Measurements from ENCODE around the gene SFRP2.
A peak's percentile ranks its signal among the peaks of the same experiment; 100 is the strongest.

The SFRP2 gene

DNA sequence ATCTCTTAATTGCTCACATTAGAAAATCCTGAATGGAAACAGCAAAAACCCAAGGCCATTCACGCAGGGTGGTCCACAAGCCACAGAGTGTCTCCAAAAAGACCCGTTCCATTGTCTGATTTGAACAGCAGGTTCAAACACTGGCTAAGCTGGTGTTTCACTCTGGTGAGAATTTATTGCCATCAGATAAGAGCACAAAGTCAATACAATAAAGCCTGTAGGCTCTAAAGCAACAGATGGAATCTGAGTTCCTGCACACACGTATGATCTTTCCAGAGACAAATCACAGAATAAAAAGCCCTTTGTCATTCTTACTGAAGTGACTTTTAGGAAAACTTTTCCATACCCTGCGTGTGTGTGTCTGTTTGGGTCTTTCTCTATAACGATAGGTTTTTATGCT is 5.1 kb upstream of the SFRP2 start:
- DNase-seq = no peak

DNA sequence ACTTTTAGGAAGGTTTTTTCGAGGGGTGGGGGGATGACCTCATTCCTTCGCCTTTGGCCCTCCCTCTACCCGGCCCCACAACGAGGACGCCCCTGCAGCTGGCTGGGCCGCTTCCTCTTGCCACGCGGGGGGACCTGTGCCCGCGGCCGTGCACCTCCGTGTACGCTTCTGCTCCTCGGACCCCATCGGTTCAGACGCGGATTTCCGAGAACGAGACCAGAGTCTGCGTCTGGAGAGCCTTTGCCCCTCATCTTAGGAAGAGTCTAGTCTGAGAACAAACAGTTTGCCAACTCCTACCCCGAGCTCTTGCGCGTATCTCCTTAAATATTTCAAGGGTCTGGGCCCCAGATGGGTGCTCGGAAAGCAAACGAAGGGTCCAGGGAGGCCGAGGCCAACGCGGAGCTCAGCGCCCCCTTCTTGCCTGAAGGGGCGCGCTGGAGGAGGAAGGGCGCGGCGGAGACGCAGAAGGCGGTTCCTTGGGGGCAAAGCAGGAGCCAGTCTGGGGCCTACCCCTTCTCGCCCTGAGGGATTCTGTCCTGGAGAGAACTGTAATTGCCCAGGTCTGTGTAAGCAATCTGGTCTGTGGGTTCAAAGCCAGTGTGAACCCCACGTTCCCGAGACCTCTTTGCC is 3.9 kb upstream of the SFRP2 start:
- no peak for DNase-seq

DNA sequence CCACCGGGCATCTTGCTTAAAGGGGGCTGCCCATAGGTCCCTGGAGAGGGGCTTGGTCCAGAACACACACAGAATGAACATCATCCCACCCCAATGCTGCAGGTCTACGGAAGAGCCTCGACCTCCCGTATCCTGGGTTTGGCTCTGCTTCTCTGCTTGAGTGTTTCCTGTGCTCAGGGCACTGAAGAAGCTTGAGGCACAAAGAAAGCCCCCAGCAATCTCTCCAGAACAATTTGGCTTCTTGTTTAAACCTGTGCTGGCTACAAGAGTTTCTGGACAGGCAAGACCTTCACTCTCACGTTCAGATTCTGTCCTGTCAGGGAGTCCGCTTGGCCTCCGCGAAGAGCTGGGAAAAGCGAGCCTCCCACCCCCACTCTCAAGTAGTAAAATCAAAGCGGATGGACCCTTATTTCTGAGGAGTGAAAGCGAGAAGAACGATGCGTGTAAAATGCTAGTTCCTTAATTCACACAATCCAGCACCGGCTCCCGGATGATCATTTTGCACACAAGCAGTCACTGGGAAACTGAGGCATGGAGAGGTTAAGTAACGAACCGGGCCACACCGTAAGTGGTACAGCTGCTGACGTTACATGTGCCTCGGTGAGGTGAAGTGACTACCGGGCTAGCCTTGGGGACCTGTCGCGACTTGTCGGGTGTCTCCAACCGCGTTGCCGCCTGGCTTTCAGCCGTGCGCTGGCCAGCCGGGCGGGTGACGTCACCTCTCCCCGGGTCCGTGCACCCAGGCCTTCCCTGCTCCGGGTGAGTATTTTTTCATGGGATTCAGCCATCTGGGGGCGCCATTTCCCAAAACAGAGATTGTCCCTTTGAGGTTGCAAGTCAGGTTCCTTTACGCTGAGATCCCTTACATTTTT is 3.1 kb upstream of the SFRP2 start:
- DNase-seq = peak in 1 of 4 experiments; percentile 3

DNA sequence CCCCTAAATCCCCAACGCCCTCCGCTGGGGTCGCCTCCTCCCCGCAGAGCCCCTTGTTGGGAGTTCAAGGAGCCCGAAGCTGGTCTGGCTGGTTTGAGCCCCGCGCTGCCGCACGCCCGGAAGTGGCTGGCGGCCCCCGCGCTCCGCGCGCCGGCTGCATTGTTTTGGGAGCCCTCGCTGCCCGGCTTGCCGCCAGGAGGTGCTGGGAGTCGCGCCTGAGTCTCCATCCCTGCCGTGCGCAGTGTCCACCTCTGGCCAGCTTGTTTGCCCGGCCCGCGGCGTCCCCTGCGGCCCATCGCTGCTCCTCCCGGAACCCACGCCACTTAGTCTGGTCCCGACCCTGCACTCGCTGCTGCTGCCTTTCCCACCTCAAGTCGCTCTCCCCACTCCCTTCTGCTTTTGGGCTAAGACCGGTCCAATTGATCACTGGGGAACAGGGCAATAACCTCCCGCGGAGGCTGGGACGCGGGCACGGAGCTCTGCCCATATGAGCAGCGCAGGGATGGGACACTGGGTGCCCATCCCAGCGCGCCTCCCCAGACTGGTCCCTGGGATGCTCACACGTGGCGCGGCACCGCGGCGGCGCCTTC is 2.2 kb upstream of the SFRP2 start:
- DNase-seq = peak in 1 of 4 experiments; percentile 10

DNA sequence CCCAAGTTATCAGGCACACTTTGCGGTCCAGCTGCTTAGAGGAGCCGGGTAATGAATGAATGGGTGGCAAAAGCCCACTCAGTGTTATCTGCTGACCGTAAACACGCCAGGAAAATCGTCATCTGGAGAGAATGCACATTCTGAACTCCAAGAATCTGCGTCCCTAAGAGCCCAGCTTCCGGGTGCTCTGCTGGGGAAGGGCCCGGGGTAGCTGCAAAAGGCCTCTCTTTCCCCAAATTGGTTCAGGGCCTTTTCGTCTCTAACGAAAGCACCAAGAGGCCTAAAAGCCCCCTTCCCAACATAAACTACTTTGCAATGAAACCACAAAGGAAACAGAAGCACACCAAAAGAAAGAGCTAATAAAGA is 1.6 kb upstream of the SFRP2 start:
- DNase-seq = no peak

DNA sequence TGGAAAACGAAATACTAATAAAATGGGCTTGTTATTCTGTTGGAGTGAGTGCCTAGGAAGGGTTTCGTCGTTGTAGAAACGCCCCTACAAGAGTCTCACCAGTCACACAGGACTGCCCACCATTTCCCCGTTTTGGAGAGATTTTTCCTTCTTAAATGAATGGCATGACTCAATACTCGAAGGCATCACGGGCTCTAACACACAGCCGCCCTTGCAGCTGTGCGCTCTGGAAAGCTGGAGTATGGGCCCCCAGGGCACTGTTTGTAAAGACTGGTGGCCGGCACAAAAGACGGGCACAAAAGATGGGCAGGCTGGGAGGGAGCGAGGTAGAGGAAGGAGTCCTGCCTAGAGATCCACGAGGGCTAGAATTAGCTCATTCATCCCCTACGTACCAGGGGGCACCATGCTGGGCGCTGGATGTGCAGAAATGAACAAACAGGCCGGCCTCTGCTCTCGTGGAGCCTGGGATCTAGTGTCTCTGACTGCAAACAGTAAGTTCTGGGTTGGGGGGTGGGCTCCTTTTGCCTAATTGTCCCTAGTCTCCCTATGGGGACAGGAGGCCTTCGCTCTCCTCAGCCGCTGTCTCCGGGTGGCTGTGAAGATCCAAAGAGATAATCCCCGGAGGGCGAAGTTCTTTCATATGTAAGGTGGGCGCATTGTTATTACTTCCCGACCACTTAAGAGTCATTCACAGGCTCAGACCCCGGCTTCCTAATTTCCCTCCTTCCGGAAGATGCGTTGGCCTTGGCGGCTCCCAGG is 1.0 kb upstream of the SFRP2 start:
- no peak for DNase-seq

DNA sequence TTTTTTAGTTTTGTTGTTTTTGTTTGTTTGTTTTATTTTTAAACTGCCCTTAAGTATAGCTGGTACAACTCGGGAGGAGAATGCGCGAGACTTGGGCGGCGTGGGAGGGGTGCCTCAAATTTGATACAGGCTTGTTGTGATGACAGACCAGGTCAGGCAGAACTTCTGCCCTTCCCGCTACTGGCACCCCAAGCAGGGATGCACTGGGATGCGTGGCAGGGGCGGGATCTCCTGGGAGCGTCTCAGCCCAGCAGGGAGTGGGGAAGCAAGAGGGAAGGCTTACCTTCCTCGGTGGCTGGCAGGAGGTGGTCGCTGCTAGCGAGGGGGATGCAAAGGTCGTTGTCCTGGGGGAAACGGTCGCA is 851 bp downstream of the SFRP2 start:
- no peak for DNase-seq

DNA sequence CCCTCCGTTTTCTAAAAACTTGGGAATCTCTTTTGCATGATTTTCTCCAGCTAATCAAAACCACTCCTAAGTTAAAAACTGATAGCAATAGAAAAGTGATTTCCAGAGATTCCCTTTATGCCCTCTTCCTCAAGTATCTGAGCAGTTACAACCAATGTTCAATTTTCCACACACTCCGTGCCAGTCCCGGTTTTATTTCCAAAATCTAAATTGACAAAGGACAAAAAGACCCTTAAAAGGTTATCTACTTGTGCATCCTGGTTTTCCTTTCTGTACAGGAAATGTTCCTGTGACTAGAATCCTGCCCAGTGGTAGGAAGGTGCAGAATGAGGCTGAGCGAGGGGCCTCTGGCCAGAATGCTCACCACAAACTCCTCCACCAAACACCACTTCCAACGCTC is 1.3 kb downstream of the SFRP2 start:
- no peak for DNase-seq

DNA sequence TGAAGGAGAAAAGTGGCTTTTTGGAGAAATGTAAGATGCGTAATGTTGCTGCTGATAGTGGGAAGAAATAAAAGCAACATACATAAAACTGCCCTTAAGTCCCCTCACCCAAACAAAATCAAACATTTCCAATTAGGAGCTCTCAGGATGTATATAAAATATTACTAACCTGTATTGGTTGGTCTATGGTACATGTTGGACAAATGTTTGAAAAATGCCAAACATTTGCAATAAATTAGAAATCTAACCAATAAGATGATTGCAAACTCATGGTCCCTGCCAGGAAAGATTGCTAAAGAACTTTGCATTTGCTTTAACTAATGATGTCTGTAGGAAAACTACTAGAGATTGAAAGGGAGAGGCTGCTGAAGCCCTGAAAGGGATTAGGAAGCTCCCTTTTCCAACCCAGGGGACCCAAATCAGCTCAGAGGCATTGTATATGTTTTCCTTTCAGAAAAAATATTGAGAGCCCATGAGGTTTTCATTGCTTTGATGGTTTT is 1.8 kb downstream of the SFRP2 start:
- DNase-seq = no peak

DNA sequence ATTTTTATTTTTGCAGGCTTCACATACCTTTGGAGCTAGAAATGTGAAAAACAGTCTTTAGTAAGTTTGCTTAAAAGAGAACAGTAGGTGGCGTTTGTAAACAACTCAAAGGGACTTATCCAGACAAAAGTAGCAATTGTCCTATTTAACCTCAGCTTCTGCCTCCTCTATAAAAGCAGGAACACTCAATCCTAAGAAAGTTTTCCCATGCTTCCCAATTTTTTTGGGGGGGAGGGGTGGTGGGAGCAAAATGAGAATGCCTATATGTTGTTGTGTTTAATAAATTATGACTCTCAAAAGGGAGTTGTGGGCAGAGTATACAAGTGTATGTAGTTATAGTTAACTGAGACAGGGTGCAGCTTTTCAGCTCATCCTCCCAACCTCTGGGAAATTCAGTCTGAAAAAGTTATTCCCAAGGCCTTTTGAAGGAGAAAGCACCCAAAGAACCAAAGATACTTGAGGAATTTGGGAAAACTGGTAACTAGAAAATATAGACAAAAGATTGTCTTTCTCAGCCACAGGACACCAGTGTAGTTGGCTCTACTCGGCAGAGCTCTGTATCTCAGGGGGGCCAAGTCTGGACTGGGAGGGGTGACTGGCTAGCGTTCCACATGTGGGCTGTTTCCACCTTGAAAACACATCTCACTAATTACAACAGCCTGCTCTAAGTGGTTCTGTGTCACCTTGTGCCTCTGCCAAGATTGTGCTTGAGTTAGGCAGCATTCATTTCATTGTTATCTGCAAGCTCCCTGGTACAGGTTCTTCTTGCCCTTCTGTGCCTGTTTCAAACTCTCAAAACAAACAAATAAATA is 2.8 kb downstream of the SFRP2 start:
- DNase-seq = no peak

DNA sequence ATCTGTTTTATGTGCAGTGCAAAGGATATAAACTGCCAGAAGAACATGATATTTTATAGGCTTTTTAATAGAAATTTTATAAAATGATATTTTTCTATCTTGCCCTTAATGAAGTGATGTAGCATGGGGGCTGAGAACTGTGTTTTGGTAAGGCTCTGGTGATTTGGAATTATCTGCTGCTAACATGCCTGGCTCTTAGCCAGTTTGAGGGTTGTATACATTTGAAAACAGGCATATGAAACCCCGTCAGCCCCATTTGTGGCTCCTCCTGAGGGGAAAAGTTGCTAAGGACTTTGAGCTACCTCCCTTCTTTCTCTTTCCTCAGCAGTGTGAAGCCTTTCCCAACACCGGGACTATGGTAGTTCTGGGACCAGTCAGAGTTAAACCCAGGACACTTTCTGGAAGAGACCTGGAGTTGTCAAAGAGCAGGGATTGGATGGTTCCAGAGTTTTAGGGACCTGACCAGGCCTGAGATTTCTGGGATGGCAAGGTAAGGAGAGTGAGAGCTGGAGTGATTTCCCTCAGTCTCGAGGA is 4.7 kb downstream of the SFRP2 start:
- DNase-seq = no peak

DNA sequence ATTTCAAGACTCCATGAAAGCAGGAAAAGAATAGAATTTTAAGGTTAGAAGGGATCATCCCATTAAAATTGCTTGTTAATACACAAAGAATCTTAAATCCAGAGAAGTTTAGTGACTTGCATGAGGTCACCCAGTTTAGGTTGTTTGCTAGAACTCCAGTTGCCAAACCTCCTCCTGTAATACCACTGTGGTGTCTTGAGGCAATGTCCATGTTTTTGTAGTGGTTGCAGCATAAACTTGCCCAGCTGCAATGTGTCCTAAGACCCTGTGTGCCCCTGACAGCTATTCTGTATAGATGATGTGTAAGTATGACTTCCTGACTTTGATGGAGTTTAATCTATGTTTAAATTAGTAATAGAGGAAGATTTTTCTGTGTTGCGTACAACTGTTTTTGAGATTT is 6.3 kb downstream of the SFRP2 start:
- no peak for DNase-seq

DNA sequence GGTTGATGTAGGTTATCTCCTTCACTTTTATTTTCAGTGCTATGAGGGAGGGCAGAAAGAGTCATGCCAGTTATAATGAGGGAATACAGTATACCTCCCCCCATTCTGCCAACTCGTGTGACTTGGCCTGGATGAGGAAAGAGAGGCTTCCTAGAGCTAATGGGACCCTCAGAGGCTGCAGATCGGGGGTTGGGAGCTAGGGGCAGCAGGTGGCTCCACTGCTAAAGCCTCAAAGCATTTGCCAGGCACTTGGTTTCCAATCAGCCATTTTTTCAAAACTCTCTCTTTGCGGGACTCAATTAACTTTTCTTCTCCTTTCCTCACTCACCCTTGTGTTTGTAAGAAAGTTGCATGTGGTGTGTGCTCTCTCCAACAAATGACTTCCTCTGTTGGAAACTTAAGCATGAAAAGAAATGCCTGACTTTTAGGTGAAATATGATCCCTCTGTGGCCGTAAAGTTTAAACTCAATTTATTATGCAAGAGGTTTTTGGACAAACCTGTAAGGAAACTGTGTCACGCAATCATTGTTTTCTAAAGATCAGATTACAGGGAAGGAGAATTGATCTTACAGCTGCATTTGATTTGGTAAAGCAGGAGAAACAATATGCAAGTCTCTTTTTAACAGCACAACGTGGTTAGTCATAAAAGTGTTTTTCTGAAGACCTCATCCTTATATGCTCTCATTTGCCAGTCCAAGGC is 7.0 kb downstream of the SFRP2 start:
- DNase-seq = no peak

DNA sequence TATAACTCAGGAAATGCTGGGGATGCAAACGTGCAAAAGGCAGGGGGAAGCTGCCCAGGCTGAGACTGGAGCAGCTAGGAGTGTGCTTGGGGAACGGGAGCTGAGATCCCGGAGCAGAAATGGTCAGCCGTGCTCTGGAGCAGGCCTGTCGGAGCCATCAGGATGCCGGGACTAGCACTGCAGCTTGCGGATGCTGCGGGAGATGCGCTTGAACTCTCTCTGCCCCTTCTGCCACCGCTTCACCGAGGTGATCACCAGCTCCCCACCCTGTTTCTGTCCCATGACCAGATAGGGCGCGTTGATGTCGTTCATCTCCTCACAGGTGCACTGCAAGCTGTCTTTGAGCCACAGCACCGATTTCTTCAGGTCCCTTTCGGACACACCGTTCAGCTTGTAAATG is 7.6 kb downstream of the SFRP2 start:
- DNase-seq = no peak

DNA sequence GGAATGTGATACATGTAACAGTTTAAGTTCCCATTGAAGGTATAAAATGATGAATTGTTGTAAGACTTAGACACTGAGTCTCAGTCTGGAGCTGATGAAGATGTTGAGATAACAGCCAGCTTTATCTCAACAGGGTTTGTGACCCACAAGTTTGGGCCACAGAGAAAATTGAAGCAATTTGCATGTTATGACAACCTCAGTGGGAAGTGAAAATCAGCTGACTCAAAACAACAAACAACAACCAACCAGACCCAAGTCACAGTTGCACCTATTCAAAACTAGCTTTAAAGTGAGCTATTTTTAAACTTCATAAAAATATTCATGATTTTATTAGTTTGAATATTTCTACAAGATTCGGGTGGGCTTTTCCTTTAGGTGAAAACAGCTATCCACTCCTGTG is 8.0 kb downstream of the SFRP2 start:
- no peak for DNase-seq

DNA sequence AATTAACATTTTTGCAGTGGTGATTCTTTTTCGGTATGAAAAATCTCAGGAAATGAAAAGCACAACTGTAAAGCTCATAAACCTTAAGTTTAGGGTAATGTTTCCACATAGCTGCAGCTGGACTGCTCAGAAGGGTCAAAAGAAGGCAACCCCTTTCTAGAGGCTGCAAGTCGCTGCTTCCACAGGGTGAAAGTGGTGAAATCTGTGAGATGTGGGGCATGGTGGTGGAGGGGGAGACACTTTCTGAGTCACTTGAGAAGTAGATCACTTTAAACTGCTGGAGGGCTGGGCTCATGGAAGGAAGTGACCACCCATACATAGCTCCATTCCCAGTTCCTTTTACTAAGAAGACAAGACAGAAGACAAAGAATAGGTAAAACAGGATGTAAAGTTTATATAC is 8.7 kb downstream of the SFRP2 start:
- DNase-seq = no peak

DNA sequence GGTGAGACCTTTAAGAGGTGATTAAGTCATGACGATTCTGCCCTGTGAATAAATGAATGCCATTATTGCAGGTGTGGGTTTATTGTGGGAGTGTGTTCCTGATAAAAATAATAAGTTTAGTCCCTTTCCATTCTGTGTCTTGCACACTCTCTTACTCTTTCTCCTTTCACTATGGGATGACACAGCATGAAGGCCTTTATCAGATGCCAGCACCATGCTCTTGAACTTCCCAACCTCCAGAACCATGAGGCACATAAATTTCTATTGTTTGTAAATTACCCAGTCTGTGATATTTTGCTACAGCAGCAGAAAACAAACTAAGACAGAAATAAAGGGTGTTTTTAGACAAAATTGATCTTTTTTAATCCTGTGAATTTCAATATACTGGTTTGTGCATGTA is 10.5 kb downstream of the SFRP2 start:
- DNase-seq = no peak

DNA sequence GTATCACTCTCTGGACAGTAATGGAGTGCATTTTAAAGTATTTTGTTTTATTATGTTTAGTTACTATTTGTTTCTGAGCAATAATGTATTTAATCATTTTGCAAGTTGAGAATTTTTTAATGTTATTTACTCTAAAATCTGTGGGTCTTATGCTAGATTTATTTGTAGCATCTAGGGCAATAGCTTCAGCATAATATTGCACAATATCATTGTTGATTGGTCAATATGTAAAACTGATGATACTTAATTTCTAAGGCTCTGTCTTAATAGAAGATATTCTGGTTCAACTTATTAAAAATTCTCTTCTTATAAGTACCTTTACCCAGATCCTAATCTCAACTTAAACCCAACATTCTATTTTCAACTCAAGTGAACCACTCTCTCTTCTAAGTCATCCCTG is 11.5 kb downstream of the SFRP2 start:
- DNase-seq = no peak

DNA sequence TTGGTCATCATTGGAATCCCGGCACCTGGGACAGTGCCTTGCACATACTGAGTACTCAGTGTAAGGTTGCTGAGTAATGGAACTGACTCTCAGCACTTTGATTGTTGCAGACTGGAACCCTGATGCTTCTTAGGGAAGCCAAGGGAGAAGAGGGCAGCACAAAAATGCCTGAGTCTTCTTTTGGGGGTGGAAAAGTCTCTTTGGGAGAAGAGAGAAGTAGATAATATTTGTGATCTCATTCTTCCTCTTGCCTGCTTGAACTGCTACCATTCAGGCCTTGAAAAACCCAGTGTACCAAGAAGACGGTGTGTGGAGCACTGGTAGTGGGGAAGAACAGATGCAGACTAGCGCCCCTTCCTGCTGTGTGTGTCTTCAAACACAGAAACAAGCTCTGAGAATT is 12.3 kb downstream of the SFRP2 start:
- no peak for DNase-seq

DNA sequence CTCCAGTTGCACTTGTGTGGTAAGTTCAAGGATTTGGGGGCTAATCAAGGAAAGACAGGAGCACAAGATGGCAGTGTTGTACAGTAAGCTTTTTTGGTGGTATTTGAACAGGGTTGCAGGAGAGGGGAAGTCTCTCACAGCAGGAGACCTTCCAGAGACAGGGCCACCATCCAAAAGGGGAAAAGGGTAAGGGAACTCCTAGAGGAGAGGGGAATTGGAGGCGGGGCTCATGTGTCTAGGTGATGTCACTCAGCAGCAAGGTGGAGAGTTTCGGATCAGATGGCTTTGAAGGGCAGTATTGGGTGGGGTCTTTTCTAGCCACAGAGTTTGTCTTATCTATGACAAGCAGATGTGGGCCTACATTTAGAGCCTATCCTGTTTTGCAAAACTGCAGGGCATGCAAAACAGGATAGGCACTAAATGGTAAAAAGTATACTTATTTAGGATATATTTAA is 15.6 kb downstream of the SFRP2 start:
- no peak for DNase-seq

DNA sequence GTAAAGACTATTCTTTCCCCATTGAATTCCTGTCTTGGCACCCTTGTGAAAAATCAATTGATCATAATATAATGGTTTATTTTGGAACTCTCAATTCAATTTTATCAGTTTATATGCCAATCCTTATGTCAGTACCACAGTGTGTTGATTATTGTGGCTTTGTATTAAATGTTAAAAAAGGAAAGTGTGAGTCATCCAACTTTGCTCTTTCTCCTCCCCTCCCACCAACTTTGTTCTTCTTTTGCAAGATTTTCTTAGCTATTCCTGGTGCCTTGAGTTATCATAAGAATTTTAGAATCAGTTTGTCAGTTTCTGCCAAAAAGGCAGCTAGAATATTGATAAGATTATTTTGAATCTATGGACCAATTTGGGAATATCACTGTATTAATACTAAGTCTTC is 17.8 kb downstream of the SFRP2 start:
- DNase-seq = no peak

DNA sequence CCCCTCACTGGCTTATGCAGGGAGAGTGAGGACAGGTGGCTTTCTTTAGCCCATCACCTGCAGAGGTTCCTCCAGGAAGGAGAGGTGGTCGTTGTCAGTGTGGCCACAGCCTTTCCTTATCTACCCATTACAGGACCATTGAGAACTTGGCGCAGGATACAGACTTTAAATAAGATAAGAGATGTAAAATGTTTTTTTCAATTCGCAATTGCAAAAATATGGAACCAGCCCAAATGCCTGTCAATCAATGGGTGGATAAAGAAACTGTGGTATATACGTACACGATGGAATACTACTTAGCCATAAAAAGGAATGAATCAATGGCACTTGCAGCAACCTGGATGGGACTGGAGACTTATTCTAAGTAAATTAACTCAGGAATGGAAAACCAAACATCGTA is 22.1 kb downstream of the SFRP2 start:
- no peak for DNase-seq
